Osteocyte (in vitro differentiated cells): Measurements from ENCODE around the gene TRIP12. TPM values are rescaled to one million over a fixed set of nuclear protein-coding genes. Genes with fewer than 3 reads are reported as not detected.

ENCODE experiments used
- DNase-seq: peaks from one replicate; pipeline ENCODE4 v3.0.0; 2021; ENCODE audit warnings: mixed read lengths; ENCODE audit not compliant: unreplicated experiment; ENCODE audit errors: extremely low spot score
- H3K27ac Mint-ChIP-seq: one replicate; pipeline ENCODE4 v1.8.0; 2021; ENCODE audit warnings: mild to moderate bottlenecking, mixed read lengths; ENCODE audit not compliant: unreplicated experiment
- H3K27me3 Mint-ChIP-seq: one replicate; pipeline ENCODE4 v1.8.0; 2021; ENCODE audit warnings: mixed read lengths; ENCODE audit not compliant: unreplicated experiment
- H3K36me3 Mint-ChIP-seq: one replicate; pipeline ENCODE4 v1.8.0; 2021; ENCODE audit warnings: mixed read lengths; ENCODE audit not compliant: unreplicated experiment
- H3K4me1 Mint-ChIP-seq: one replicate; pipeline ENCODE4 v1.8.0; 2021; ENCODE audit warnings: mixed read lengths; ENCODE audit not compliant: unreplicated experiment
- H3K4me3 Mint-ChIP-seq: one replicate; pipeline ENCODE4 v1.8.0; 2021; ENCODE audit warnings: mild to moderate bottlenecking, moderate library complexity, mixed read lengths; ENCODE audit not compliant: unreplicated experiment
- H3K9me3 Mint-ChIP-seq: one replicate; pipeline ENCODE4 v1.8.0; 2021; ENCODE audit warnings: mixed read lengths; ENCODE audit not compliant: unreplicated experiment
- total RNA-seq: library from RNA; stranded (reverse); gene quantifications from 2 replicates; pipeline ENCODE4 v1.2.1, GENCODE V29; 2021
- TF ChIP-seq, protein P1 (sequence below): fragments of 200-600 bp; sonication (generic); IDR thresholded peaks from 2 replicates; pipeline ENCODE4 v1.5.0; 2021; ENCODE audit warnings: antibody characterized with exemption, mild to moderate bottlenecking, moderate library complexity

Gene TRIP12
- total RNA-seq, 1 donor from 2014 or later: 272 TPM

DNA sequence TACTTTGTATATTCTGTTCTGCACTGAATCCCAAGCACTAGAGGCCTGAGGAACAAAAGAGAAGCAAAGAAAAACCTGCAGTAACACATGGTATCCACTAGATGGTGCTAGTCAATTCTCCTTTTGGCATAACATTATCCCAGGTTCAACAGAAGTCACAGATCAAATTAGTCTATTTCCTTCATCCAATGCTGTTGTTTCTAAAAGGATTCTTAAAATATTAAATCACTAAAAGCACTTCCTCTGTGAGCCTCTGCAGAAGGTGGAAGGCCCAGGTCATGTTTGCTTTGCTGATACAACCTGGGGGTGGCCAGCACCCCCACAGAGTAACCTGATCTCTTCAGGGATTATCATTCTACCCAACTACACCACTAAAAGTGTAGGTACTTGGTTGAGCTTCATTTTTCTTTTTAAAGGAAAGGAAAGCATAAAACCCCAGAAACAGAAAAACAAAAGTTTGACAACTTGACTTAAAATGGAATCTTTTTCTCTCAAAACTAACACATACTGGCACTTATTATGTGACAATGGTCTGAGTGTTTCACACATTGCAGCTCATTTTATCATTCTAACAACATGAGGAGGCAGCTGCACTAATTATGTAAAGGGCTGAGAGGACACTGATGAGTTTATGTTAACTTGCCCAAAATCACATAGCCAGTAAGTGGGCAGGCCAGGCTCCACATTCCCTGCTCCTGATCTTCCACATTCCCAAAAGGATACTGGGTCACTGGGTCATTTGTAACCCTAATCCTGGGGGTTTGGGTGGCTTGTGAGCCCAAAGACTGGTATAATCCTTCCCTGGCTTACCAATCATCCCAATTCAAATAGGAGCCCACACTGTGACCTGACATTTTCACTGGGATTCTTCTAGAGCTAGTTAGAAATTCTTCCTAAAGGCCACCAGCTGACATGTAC lies 140.7 kb downstream of the TRIP12 start:
- TF ChIP-seq, protein P1, sequence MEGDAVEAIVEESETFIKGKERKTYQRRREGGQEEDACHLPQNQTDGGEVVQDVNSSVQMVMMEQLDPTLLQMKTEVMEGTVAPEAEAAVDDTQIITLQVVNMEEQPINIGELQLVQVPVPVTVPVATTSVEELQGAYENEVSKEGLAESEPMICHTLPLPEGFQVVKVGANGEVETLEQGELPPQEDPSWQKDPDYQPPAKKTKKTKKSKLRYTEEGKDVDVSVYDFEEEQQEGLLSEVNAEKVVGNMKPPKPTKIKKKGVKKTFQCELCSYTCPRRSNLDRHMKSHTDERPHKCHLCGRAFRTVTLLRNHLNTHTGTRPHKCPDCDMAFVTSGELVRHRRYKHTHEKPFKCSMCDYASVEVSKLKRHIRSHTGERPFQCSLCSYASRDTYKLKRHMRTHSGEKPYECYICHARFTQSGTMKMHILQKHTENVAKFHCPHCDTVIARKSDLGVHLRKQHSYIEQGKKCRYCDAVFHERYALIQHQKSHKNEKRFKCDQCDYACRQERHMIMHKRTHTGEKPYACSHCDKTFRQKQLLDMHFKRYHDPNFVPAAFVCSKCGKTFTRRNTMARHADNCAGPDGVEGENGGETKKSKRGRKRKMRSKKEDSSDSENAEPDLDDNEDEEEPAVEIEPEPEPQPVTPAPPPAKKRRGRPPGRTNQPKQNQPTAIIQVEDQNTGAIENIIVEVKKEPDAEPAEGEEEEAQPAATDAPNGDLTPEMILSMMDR: peak; percentile 84
- Mint-ChIP-seq H3K4me3 (no peak overlapping the region), H3K36me3 (peaks cover 51% of the 10 kb centered on the region), H3K9me3 (no peaks in the 10 kb centered on the region), H3K27me3 (no peaks in the 10 kb centered on the region), H3K4me1 (peaks cover 27% of the 10 kb centered on the region), H3K27ac (peak overlapping the region; percentile 9)
- DNase-seq: no peak

DNA sequence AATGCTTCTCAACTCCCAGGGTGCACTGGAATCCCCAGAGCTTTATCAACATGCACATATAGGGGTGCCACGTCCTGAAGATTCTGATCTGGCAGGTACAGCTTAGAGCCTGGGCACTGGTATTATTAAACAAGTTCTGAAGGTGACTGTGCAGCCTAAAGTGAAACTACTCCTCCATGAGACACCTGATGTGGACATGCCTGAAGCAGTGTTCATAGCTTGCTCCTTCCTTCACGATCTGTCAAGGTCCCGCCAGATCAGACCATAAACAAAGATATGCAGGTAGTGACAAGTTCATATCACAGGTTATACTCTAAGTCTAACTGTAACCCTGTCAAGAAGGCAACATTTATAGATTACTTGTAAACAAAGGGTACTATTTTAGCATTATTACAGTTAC lies 142.2 kb downstream of the TRIP12 start:
- no peak for DNase-seq
- Mint-ChIP-seq H3K36me3 (peaks cover 43% of the 10 kb centered on the region), H3K27ac (no peak overlapping the region)

DNA sequence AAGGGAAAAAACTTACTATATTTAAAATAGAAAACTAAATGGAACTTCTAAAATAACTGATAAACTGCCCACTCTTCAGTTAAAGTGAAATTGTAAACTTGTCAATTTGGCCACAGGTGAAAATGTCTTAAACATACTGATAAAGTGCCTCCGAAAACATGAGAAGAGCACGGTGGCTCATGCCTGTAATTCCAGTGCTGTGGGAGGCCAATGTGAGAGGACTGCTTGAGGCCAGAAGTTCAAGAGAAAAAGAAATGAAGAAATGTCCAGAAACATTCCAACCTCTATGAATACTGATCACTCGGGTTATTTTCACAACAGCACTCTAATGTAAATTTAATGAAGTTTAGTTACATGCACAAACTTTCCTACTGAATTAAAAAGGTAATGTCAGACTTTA lies 144.1 kb downstream of the TRIP12 start:
- Mint-ChIP-seq H3K4me1 (peaks cover 32% of the 10 kb centered on the region), H3K4me3 (no peak overlapping the region), H3K27ac (no peak overlapping the region), H3K36me3 (peaks cover 52% of the 10 kb centered on the region), H3K9me3 (no peaks in the 10 kb centered on the region), H3K27me3 (no peaks in the 10 kb centered on the region)
- no peak for DNase-seq
- TF ChIP-seq, protein P1: no peak

More for the DNA sequence above, 142.2 kb downstream of the TRIP12 start:
- H3K4me1 Mint-ChIP-seq: peaks cover 31% of the 10 kb centered on the region
- TF ChIP-seq, protein P1: no peak
- no peak overlapping the region for H3K4me3 Mint-ChIP-seq
- H3K27me3 Mint-ChIP-seq: no peaks in the 10 kb centered on the region
- no peaks in the 10 kb centered on the region for H3K9me3 Mint-ChIP-seq

- H3K4me1 Mint-ChIP-seq: peaks cover 20% of the 10 kb centered on the region
- H3K27me3 Mint-ChIP-seq: no peaks in the 10 kb centered on the region
- no peak overlapping the region for H3K4me3 Mint-ChIP-seq
- peak overlapping the region; percentile 52 for H3K27ac Mint-ChIP-seq
- TF ChIP-seq, protein P1: no peak
- H3K9me3 Mint-ChIP-seq: no peaks in the 10 kb centered on the region
- H3K36me3 Mint-ChIP-seq: peaks cover 62% of the 10 kb centered on the region
- no peak for DNase-seq
These were observed 146.0 kb downstream of the TRIP12 start for GRCh38 chr2:229775614-229776313.

DNA sequence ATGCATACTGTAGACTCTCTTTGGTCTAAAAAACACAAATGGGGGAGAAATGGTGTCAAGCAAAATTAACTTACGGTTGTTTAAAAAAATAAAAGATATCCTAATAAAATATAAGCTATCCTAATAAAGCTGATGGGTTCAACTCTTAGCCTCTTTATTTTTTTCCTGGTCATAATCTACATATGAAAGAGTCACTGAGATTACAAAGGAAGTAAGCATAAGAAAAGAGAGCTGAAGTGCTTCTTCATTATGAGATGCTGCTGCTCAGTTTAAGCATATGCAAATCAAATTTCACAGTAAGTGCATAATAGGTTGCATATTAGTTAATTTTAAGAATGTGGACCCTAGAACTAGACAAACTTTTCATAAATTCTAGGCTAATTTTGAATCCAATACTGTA lies 147.6 kb downstream of the TRIP12 start:
- Mint-ChIP-seq H3K27ac (no peak overlapping the region), H3K4me1 (peaks cover 15% of the 10 kb centered on the region), H3K36me3 (peaks cover 60% of the 10 kb centered on the region), H3K4me3 (no peak overlapping the region), H3K27me3 (no peaks in the 10 kb centered on the region), H3K9me3 (no peaks in the 10 kb centered on the region)
- DNase-seq: no peak
- TF ChIP-seq, protein P1: no peak
